CD4-positive, alpha-beta T cell treated with Interleukin-12 subunit alpha and Interleukin-12 subunit beta, for 1 hour (primary cell): ENCODE measurements around the gene KIAA0319L.
"Not testable (repeated sequence)": the region's sequence is repeated elsewhere in the genome, so short reads cannot be mapped to it uniquely, and the experiment has no call there.

ENCODE experiments used
- DNase-seq: peaks from one replicate; pipeline ENCODE4 v3.0.0-alpha.2; 2020

The KIAA0319L gene

GRCh38 chr1:35481229-35481628 lies 76.0 kb downstream of the KIAA0319L start:
- DNase-seq = no peak

GRCh38 chr1:35477870-35478269 lies 79.3 kb downstream of the KIAA0319L start:
- no peak for DNase-seq

DNA sequence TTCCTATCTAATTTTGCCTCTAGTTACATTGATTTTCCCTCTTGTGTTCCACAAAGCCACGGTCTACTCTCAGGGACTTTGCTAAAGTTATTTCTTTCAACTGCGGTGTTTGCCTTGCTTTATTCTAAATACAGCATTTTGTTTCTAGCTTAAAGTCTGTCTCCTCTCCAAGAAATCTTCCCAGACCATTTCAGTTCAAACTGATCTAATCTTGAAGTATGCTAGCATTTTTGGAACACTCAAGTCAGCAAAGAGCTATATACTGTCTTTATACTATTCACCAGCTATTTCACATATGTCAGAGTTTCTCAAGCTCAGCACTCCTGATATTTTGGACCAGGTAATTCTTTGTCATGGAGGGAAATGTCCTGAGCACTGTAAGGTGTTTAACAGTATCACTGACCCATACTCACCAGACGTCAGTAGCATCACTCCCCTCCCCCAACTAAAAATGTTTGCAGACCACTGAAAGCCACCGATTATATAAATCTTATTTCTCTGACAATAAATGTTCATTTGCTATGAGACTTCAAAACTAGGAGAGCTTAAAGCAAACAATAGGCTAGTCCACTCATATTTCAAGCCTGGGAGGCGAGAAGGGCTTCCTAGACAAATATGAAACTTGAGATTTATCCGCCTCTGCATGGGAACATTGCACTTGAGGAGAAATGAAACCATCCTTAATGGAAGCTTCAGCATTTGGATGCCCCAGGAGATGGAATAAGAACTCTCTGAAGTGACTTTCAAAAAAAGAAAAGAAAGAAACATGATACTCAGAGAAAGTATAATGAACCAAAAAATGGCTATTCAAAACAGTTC lies 81.1 kb downstream of the KIAA0319L start:
- no peak for DNase-seq

- DNase-seq = no peak
Observed at GRCh38 chr1:35475356-35475755, 81.8 kb downstream of the KIAA0319L start.

DNA sequence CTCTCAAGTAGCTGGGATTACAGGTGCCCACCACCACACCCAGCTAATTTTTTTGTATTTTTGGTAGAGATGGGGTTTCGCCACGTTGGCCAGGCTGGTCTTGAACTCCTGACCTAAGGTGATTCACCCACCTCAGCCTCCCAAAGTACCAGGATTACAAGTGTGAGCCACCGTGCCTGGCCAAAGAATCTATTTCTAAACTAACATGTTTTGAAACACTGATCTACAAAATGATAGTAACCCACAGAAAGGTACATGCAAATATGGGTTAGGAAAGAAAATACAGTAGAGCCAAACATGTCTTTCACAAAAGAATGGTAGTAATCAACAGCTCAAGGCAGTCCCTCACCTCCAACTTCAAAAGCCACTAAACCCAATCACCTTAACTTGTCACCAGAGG lies 84.0 kb downstream of the KIAA0319L start:
- not testable (repeated sequence) for DNase-seq

- no peak for DNase-seq
Observed at GRCh38 chr1:35470977-35471613, 86.1 kb downstream of the KIAA0319L start.

- no peak for DNase-seq
Observed at GRCh38 chr1:35466120-35466519, 91.1 kb downstream of the KIAA0319L start.

DNA sequence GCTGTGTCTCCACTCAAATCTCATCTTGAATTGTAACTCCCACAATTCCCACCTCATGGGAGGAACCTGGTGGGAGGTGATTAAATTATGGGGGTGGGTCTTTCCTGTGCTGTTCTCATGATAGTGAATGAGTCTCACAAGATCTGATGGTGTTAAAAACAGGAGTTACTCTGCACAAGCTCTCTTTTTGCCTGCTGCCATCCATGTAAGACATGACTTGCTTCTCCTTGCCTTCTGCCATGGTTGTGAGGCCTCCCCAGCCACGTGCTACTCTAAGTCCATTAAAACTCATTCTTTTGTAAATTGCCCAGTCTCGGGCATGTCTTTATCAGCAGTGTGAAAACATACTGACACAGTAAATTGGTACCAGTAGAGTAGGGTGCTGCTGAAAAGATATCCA lies 93.5 kb downstream of the KIAA0319L start:
- not testable (repeated sequence) for DNase-seq

DNA sequence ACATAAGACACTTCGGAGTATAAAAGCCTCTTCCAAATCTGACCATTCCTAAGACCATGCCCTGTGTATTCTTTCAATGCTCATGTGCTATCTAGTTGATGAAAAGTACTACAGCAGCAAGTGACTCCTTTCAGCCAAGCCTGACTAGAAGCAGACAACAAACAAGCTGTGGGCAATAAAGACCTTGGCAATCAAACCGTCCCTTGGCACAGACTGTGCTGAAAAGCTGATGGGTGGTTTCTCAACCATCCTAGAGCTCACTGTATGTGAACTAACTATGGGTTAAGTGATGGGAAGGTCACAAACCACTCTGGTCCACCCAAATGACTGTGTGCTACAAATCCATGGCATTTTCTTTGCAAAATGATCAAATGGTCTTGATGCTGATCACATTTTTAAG lies 94.0 kb downstream of the KIAA0319L start:
- DNase-seq = no peak

DNA sequence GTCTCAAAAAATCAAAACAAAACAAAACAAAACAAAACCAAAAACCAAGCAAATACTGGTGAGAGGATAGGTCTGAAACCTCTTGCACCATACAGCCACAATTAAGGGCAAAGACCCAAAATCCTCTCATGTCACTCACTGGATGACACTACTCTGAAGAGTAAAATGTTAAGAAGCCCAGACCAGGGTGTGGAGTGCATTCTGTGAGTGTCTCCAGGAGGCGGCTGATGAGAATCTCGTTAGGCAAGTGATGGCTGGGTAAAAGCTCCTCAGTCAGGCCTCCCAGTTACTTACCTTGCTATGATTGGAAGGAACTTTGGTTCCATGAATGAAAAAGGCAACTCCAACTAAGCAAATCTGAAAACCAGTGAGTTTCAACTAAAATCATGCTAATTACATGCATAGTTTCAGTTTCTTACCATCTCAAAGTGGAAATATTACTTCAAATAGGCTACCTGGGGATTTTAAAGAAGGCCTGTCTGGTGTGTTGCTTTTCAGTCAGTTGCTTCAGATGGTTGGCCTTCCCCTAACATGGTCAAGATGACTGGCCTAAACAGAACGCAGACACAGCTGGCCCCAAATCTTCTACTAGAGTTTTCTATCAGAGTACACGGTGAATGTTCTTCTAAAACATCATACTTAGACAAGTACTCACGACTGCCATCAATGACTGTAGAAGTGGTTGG lies 95.1 kb downstream of the KIAA0319L start:
- DNase-seq = no peak

GRCh38 chr1:35460796-35461195 lies 96.4 kb downstream of the KIAA0319L start:
- DNase-seq = no peak

DNA sequence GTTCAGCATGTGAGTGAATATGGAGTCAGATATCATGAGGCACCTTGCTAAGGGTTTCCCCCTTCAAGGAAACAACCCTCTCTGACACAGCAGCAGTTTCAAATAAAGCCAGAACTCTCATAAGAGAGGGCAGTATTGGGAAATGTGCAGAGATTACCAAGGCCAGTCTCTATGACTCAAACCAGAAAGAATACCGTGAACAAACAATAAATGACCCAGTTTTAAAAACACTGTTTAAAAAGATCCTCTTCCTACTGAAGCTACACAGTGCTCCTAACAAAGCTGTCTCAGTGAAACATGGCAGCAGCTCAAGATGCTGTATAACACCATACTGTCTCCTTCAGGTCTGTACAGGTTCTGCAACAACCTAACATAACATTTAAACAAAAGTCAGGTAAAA lies 102.6 kb downstream of the KIAA0319L start:
- no peak for DNase-seq

- DNase-seq = no peak
Observed at GRCh38 chr1:35454176-35454575, 103.0 kb downstream of the KIAA0319L start.

DNA sequence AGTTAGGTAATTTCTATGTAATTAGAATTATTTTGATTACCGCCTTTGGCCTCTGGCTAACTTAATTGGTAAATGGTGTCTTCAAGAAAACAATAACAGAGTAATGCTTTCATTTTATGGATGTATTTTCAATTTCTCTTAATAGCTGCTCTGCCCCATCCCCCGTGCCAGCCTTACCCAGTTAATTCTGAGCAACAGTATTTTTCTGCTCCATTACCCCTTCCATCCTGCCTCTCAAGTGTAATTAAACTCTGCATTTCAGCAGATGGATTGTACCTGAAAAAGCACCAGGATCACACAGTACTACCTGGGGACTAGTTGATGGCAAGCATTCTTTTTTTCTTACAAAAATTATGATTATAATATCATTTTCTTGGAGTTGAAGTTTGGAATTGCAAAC lies 104.2 kb downstream of the KIAA0319L start:
- DNase-seq = no peak

GRCh38 chr1:35452106-35452774 lies 105.0 kb downstream of the KIAA0319L start:
- DNase-seq = no peak

- peak; percentile 78 for DNase-seq
Observed at GRCh38 chr1:35451125-35451528, 106.1 kb downstream of the KIAA0319L start.

DNA sequence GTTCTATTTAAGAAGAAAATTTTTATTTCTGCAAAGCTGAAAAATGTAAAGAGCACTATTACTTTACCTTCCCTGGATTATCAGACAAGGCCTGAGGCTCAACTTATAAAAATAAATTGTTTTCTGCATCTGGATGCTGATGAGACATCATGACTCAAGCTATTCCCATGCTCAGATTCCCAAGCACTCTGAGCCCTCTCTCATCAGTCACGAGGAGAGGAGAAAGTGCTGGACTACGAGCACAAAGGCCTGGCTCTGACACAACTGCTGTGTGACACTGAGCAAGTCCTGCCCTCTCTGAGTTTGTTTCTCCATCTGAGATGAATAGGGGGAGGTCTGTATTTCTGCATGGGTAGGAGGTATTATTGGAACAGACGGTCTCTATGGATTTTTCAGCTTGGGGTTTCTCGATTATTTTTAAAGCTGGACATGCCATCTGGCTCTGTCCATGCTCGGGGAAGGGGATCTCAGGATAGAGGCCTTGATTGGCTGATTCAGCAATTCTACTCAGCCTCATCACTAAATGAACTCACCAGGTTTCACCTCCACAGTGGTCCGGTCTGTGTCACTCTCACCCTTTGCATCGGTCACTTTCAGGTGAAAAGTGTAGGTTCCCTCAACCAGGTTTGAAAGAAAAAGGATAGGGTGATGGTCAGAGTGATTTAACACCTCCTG lies 107.7 kb downstream of the KIAA0319L start:
- no peak for DNase-seq

DNA sequence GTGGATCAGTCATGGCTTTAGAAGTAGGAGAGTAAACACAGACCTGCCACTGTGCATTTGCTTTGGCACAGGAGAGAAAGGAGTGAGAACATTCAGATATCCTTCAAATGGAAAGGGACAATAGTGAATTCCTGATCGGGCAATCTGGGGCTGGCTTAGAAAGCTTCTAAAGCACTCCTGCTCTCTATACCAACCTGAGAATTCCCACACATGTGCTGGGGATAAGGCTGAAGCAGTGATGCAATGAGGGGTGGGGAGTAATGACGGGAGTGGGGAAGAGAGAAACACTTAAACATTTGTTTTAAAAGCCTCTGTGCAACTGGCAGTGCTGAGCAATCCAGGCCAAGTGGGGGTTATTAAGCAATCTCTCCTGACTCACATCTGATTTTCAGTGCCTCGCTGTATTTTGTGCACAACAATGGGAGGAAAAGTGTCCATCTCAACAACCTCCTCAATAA lies 108.8 kb downstream of the KIAA0319L start:
- DNase-seq = no peak

GRCh38 chr1:35447278-35447677 lies 109.9 kb downstream of the KIAA0319L start:
- DNase-seq = no peak

DNA sequence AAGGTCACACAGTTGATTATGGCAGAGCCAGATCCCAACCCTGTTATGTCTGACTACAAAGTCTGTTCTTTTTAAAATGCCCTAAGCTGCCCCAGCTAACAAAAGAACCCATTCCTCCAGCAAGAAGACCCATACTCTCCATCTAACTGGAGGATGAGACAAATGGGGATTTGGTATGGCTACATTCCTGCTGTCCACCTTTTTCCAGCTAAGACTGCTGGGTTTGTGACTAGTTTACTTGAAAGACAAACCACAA lies 112.8 kb downstream of the KIAA0319L start:
- DNase-seq = no peak

GRCh38 chr1:35443768-35444518 lies 113.3 kb downstream of the KIAA0319L start:
- DNase-seq = no peak

- no peak for DNase-seq
Observed at GRCh38 chr1:35442734-35443133, 114.5 kb downstream of the KIAA0319L start.
